Central memory CD4-positive, alpha-beta T cell (primary cell): ENCODE data around the gene DLGAP1.

Source experiments
- DNase-seq: peaks from one replicate; pipeline ENCODE4 v3.0.0; 2022

The DLGAP1 gene

GRCh38 chr18:3799515-3799914 is 655.6 kb downstream of the DLGAP1 start:
- DNase-seq = no peak

- no peak for DNase-seq
These were observed 657.1 kb downstream of the DLGAP1 start for GRCh38 chr18:3798032-3798431.

GRCh38 chr18:3796434-3796833 is 658.7 kb downstream of the DLGAP1 start:
- no peak for DNase-seq

GRCh38 chr18:3794537-3795348 is 660.4 kb downstream of the DLGAP1 start:
- no peak for DNase-seq

GRCh38 chr18:3793545-3793944 is 661.6 kb downstream of the DLGAP1 start:
- no peak for DNase-seq

- no peak for DNase-seq
These were observed 662.0 kb downstream of the DLGAP1 start for GRCh38 chr18:3793111-3793510.

GRCh38 chr18:3792711-3793110 is 662.4 kb downstream of the DLGAP1 start:
- DNase-seq = no peak

- DNase-seq = no peak
These were observed 663.9 kb downstream of the DLGAP1 start for GRCh38 chr18:3791238-3791637.

- DNase-seq = no peak
These were observed 664.4 kb downstream of the DLGAP1 start for GRCh38 chr18:3790703-3791102.

- no peak for DNase-seq
These were observed 665.6 kb downstream of the DLGAP1 start for GRCh38 chr18:3789525-3789924.

- DNase-seq = no peak
These were observed 670.2 kb downstream of the DLGAP1 start for GRCh38 chr18:3784949-3785348.

- DNase-seq = no peak
These were observed 672.2 kb downstream of the DLGAP1 start for GRCh38 chr18:3782901-3783300.

- no peak for DNase-seq
These were observed 677.4 kb downstream of the DLGAP1 start for GRCh38 chr18:3777719-3778118.

GRCh38 chr18:3777122-3777521 is 678.0 kb downstream of the DLGAP1 start:
- DNase-seq = no peak

GRCh38 chr18:3775996-3776395 is 679.1 kb downstream of the DLGAP1 start:
- no peak for DNase-seq

GRCh38 chr18:3773303-3773702 is 681.8 kb downstream of the DLGAP1 start:
- DNase-seq = no peak

- DNase-seq = peak; percentile 39
These were observed 683.8 kb downstream of the DLGAP1 start for GRCh38 chr18:3771121-3771971.

GRCh38 chr18:3761266-3761665 is 693.8 kb downstream of the DLGAP1 start:
- DNase-seq = no peak

- no peak for DNase-seq
These were observed 694.4 kb downstream of the DLGAP1 start for GRCh38 chr18:3760741-3761140.

- no peak for DNase-seq
These were observed 696.0 kb downstream of the DLGAP1 start for GRCh38 chr18:3759099-3759498.

GRCh38 chr18:3758531-3758930 is 696.6 kb downstream of the DLGAP1 start:
- no peak for DNase-seq

GRCh38 chr18:3757361-3757760 is 697.7 kb downstream of the DLGAP1 start:
- DNase-seq = no peak

- no peak for DNase-seq
These were observed 702.0 kb downstream of the DLGAP1 start for GRCh38 chr18:3753106-3753505.

- DNase-seq = no peak
These were observed 707.0 kb downstream of the DLGAP1 start for GRCh38 chr18:3748086-3748485.
